Measurements from ENCODE around the gene YIPF3. TPM values are rescaled to one million over a fixed set of nuclear protein-coding genes. Genes with fewer than 3 reads are reported as not detected.
A peak's percentile ranks its signal among the peaks of the same experiment; 100 is the strongest.

YIPF3 gene
- total RNA-seq, 1 experiment from 2014 or later, result 91.3 TPM

GRCh38 chr6:43509142-43509983 is 7.4 kb downstream of the YIPF3 start:
- no TSS peak for BruUV-seq (replicated peaks)
- Histone ChIP-seq H3K36me3 (ENCODE audit: low read depth) (peaks cover 5% of the 10 kb centered on the region; the same call in 1 of the 2 replicates), H3F3A (ENCODE audit: insufficient read depth, low read depth) (peaks cover 31% of the 10 kb centered on the region), H3K79me2 (ENCODE audit: low read depth) (peaks cover under 1% of the 10 kb centered on the region; the same call in 1 of the 2 replicates), H2AFZ (no peak overlapping the region; the same call in 1 of the 2 replicates), H3K4me1 (replicated peaks; ENCODE audit: insufficient read depth) (0 out of 2 replicates have a peak, but pooled peaks cover 7% of the 10 kb centered on the region), H3K4me2 (peak overlapping the region; percentile 79), H3K9me2 (ENCODE audit: insufficient read depth) (no peaks in the 10 kb centered on the region), H3K4me3 (peak overlapping the region; percentile 84; the same call in 1 of the 2 replicates), H4K20me1 (ENCODE audit: insufficient read depth) (peaks cover 4% of the 10 kb centered on the region), H3K9me3 (ENCODE audit: insufficient read depth, low read depth) (no peaks in the 10 kb centered on the region), H3K27ac (no peak overlapping the region), H3K27me3 (ENCODE audit: insufficient read depth, low read depth) (no peaks in the 10 kb centered on the region)
- ChIA-PET POLR2A (ENCODE audit: unreplicated experiment) (interaction anchor here (0.6 kb wide), 1 partner anchor 21 kb away, joined by 35 read pairs; no protein-coding TSS in a partner anchor), CTCF (interaction anchor here (0.6 kb wide), 2 partner anchors 119 to 316 kb away, joined by 3 to 4 read pairs; no protein-coding TSS in a partner anchor)
- TF ChIP-seq CTCF (conservative IDR thresholded peaks at IDR 0.05) (no peak), EZH2 (IDR thresholded peaks at IDR 0.05; ENCODE audit: low read depth) (no peak)
- no peak for DNase-seq
- intact Hi-C loops (cut with micrococcal nuclease; ENCODE audit: unreplicated experiment), result no loop called here

- TF ChIP-seq CTCF (conservative IDR thresholded peaks at IDR 0.05) (no peak), EZH2 (IDR thresholded peaks at IDR 0.05; ENCODE audit: low read depth) (no peak)
- Histone ChIP-seq H3K4me3 (no peak overlapping the region), H3F3A (ENCODE audit: insufficient read depth, low read depth) (peaks cover 31% of the 10 kb centered on the region), H4K20me1 (ENCODE audit: insufficient read depth) (peaks cover 4% of the 10 kb centered on the region; the same call in 1 of the 2 replicates), H3K27ac (no peak overlapping the region), H2AFZ (no peak overlapping the region), H3K27me3 (ENCODE audit: insufficient read depth, low read depth) (no peaks in the 10 kb centered on the region), H3K4me1 (replicated peaks; ENCODE audit: insufficient read depth) (0 out of 2 replicates have a peak, but pooled peaks cover 7% of the 10 kb centered on the region), H3K36me3 (ENCODE audit: low read depth) (0 out of 2 replicates have a peak, but pooled peaks cover 4% of the 10 kb centered on the region), H3K9me2 (ENCODE audit: insufficient read depth) (no peaks in the 10 kb centered on the region), H3K79me2 (ENCODE audit: low read depth) (no peaks in the 10 kb centered on the region), H3K9me3 (ENCODE audit: insufficient read depth, low read depth) (no peaks in the 10 kb centered on the region), H3K4me2 (no peak overlapping the region)
- intact Hi-C loops (cut with micrococcal nuclease; ENCODE audit: unreplicated experiment), result no loop called here
- ChIA-PET CTCF (interaction anchor here (2.2 kb wide), 1 partner anchor 13 kb away, joined by 8 read pairs; no protein-coding TSS in a partner anchor), POLR2A (ENCODE audit: unreplicated experiment) (no interaction called here)
- no peak for DNase-seq
- BruUV-seq (replicated peaks), result no TSS peak
Observed at GRCh38 chr6:43508481-43509141, 8.1 kb downstream of the YIPF3 start.

All from PC-9 (cell line).